GM12875 (cell line): ENCODE results near the gene SCUBE1.

Experiments used
- H3K4me3 ChIP-seq: one replicate; pipeline ENCODE4 v1.5.1; 2011; ENCODE audit warnings: low read depth, low read length, control low read depth
- TF ChIP-seq, protein P1 (sequence below): IDR thresholded peaks from 2 replicates; pipeline ENCODE4 v1.5.1; 2011; ENCODE audit warnings: low read depth, mild to moderate bottlenecking, control low read depth, inconsistent platforms, low read length, moderate library complexity, borderline replicate concordance; ENCODE audit not compliant: insufficient read depth

SCUBE1 gene

DNA sequence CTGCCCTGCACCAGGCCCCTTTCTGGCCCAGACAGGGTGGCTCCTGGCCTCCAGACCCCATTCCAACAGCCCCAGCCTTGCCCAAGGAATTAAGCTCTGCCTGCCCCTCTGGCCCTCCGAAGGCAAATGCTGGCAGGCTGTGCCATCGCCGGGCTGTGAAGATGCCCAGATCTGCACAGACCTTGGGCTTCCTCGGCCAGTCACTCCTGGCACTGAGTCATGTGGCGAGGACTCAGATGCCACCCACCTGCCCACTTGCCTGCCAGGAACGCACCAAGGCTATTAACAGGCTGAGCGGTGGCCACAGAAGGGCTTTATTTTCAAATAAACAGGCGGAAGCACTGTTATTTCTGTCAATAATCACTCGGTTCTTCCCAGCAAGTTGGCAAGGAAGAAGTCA lies 105.9 kb downstream of the SCUBE1 start:
- TF ChIP-seq, protein P1, sequence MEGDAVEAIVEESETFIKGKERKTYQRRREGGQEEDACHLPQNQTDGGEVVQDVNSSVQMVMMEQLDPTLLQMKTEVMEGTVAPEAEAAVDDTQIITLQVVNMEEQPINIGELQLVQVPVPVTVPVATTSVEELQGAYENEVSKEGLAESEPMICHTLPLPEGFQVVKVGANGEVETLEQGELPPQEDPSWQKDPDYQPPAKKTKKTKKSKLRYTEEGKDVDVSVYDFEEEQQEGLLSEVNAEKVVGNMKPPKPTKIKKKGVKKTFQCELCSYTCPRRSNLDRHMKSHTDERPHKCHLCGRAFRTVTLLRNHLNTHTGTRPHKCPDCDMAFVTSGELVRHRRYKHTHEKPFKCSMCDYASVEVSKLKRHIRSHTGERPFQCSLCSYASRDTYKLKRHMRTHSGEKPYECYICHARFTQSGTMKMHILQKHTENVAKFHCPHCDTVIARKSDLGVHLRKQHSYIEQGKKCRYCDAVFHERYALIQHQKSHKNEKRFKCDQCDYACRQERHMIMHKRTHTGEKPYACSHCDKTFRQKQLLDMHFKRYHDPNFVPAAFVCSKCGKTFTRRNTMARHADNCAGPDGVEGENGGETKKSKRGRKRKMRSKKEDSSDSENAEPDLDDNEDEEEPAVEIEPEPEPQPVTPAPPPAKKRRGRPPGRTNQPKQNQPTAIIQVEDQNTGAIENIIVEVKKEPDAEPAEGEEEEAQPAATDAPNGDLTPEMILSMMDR = no peak
- H3K4me3 ChIP-seq = no peak overlapping the region

DNA sequence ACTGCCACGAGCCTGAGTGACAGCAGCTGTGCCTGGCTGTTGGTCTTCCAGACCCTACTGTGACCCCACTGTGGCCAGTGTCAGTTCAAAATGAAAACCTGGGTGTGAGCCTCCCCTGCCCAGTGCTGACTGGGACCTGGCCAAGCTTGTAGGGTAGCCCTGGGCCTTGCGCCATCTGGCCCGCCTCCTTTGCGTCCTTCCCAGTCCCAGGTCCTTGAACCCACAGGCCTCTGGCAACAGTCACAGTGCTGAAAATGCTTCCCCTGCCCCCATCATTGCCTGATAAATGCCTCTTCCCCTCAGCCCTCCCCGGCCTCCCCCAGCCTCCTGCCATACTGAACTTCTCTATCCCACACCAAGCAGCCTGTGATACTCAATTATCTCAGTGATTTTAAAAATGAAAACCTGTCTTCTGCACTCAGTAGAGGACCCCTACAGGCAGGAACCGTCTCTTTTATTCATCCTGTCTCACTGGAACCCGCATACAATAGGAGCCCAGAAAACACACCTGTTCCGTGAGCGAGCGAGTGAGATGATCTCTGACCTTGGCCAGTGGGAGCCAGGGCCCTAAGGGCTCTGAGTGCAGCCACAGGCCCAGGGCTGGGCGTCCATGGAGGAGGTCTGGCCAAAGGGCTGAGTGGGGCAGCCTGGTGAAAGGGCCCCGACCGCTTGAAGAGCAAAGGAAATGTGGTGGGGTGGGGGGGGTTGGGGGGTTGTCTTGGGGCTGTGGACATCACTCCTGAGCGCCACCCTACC lies 106.6 kb downstream of the SCUBE1 start:
- H3K4me3 ChIP-seq = no peak overlapping the region
- TF ChIP-seq, protein P1 = no peak

DNA sequence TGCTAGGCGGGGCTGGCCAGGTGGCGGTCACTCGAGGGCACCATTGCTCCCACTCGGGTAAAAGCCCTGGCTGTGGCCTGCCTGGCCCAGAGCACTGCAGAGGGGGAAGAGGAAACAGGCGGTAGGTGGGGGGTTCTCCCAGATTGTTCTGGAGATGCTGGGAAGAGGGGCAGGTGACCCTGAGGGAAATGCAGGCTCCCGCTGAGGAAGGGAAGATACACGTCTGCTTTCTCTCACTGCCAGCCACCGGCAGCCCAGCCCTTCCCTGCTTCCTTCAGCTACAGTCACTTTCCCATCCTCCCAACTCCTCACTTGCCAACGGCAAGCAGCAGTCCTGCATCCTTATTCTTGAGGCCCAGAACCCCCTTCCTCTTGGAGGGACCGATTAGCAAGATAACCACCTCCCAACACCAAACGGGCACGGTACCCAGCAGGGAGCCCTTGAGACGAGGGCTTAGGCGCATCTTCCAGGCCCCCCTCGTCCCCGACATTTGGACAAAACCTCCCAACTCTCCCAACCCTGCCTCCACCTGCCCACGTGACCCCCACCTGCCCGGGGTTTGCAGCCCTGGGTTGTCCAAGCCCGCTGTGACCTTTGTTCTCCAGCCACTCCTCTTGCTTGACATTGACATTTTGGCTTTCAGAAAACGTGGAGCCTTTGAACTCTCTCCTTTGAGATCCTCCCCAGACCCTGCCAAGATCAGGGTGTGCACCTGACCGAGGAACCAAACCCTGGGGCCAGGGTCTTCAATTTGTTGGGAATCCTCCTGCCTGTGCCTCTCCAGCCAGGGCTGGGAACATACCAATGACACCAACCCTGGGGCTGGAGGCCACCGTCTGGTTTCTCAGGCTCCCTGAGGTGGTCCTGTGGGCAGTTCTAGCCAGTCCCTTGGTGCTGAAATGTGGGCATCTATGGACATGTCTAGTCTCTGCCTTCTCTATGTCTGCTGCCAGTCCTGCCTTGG lies 107.4 kb downstream of the SCUBE1 start:
- H3K4me3 ChIP-seq = no peak overlapping the region
- TF ChIP-seq, protein P1 = no peak

DNA sequence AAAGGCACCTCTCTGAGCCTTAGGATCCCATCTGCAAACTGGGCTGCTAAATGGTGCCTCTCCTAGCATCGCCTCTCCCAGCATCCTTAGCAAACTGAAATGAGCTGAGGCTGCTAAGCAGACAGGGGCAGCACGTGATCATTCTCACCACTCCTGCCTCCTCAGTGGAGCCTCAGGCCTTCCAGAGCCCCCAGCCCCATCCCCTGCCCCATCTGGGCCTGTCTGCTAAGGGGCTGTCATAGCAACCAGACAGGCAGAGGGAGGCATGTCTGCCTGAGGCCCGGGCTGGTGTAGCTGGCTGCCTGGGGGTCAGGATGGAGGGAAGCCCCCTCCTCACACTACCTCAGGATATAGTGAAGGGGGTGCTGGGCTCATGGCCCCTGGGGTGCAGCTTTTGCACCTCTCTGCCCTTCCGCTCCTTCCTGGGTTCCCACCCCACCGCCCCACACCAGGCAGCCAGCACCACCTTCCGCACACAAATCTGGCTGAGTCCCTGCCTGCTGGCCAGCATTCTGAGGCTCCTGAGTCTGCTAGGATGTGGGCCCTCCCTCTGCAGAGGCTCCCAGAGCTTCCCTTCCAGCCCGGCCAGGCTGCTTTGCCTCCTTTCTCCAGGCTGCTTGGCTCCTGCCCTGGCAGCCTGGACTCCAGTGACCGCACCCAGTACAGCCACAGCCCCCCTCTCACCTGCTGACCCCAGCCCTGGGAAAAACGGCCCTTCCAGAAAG lies 108.7 kb downstream of the SCUBE1 start:
- TF ChIP-seq, protein P1 = no peak
- H3K4me3 ChIP-seq = no peak overlapping the region

DNA sequence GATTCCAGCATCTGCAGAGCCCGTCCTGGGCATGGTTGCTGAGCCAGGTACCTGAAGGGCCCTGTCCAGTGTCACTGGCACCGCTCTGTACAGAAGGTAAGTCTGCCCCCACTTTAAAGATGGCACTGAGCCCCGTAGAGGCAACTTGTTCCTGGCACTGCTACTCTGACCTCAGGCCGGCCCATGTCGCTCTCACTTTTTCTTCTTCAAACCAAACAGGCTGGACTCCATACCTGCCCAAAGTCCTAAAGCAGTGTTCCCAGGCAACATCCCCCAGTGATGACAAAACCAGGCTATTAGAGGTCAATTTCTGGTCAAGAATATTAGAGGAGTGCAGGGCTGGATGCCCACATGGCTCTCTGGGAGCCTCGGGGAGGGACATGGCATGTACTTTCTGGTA lies 109.6 kb downstream of the SCUBE1 start:
- TF ChIP-seq, protein P1 = no peak
- no peak overlapping the region for H3K4me3 ChIP-seq

DNA sequence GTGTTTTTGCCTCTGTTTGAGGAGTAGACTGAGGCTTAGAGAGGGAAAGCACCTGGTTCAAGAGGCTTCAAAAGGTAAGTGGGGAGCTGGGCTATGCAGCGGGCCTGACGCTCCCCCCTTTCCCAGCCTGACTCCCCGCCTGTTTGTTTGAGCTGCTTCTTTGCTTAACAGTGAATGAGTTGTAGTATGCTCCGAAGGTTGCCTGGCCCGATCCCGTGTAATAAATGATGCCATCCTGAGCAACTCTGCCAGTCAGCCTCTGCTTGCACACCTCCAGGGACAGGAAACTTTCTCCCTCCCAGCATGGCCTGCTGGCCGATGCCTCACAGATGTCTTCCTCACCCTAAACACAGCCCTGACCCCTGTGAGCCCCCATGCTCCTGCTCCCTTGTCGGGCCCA lies 110.7 kb downstream of the SCUBE1 start:
- no peak overlapping the region for H3K4me3 ChIP-seq
- TF ChIP-seq, protein P1 = no peak
